ENCODE data around the gene ZMPSTE24. TPM values are rescaled to one million over a fixed set of nuclear protein-coding genes. Genes with fewer than 3 reads are reported as not detected.

Gene ZMPSTE24
- total and polyA plus RNA-seq, 7 experiments from 2014 or later, result 9.5 to 31.0 (median 14.5) TPM

DNA sequence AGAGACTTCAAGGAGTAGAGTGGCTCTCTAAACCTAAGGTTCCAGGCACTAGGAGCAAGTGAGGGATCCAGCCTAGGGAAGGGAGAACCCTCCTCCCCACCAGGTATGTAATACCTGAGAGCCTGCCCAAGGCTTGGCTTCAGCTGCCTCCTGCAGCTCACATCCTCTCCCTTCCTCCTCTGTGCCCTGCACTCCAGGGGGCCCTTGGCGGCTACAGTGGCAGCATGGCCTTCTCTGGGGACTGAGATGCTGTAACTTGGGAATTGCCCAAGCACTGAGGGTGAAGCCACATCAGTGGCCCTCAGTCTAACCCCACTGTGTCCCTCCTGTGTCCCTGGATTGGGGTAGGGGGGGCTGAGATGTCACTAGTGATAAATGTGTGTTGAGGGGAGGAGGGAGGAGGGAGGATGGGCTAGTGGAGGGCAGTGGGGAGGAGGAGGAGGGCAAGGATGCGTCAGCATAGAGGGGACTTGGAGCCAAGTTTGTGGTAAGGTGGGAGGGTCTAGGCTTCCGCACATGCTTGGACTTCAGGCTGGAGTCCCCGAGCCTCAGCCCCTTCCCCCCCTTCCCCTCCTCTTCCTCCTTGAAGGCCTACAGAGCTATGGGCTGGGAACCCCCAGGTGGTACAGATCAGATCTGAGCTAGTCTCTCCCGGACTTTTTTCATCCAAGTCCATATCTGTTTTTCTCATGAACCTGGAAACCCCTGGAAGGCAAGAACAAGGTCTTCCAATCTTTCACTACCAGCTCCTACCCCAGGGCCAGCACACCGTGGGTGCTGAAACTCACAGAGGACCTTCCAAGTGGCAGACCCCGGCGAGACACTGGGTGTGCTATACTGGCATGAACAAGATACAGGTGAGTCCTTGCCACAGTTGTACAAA is 41.6 kb downstream of the ZMPSTE24 start:
- POLR2A ChIA-PET, result no interaction called here
- ATAC-seq (no peak), DNase-seq (no peak)
- no peak overlapping the region for H3K4me3 Mint-ChIP-seq
- intact Hi-C loops (cut with micrococcal nuclease), result no loop called here
- Histone ChIP-seq H3K4me3 (ENCODE audit: low read length) (no peak overlapping the region), H3K4me1 (ENCODE audit: control insufficient read depth in 2 of 2, insufficient read depth in 2 of 2, low read length in 2 of 2) (no peaks in the 10 kb centered on the region), H3K36me3 (ENCODE audit: control insufficient read depth in 2 of 3, insufficient read depth in 3 of 3, low read length in 3 of 3) (peaks cover 0 to under 1% (median 0%) of the 10 kb centered on the region in 3 experiments), H3K9me3 (ENCODE audit: control insufficient read depth in 2 of 3, low read length in 3 of 3) (no peaks in the 10 kb centered on the region), H3K27me3 (ENCODE audit: control insufficient read depth in 2 of 2, insufficient read depth in 2 of 2, low read length in 2 of 2) (no peaks in the 10 kb centered on the region), H3K27ac (ENCODE audit: low read depth, low read length) (no peak overlapping the region)
- H3K27ac Mint-ChIP-seq, result peak overlapping the region in 1 of 9 donors; percentile 57
- CTCF ChIA-PET, result no interaction called here
- peaks cover 0 to 4% (median 0%) of the 10 kb centered on the region in 5 donors for H3K36me3 Mint-ChIP-seq
- H3K9me3 Mint-ChIP-seq, result no peaks in the 10 kb centered on the region
- H3K27me3 Mint-ChIP-seq, result no peaks in the 10 kb centered on the region
- H3K4me1 Mint-ChIP-seq, result peaks cover 0 to 10% (median 0%) of the 10 kb centered on the region in 7 donors

DNA sequence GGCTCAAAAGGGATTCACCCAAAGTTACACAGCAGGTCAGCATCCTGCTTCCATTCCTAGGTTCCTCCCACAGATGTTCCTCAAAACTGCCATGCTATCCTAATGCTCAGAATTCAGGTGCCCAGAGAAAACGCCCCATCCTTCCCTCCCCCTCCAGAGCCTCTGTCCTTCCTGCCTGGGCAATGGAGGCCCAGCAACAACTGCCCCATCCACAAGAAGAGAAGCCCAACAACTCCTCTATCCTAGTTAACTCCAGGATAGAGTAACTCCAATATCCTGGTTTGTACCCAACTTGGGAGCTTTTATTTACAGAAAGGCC is 42.2 kb downstream of the ZMPSTE24 start:
- Histone ChIP-seq H3K27ac (ENCODE audit: low read depth, low read length) (no peak overlapping the region), H3K27me3 (ENCODE audit: control insufficient read depth in 2 of 2, insufficient read depth in 2 of 2, low read length in 2 of 2) (no peaks in the 10 kb centered on the region), H3K4me1 (ENCODE audit: control insufficient read depth in 2 of 2, insufficient read depth in 2 of 2, low read length in 2 of 2) (no peaks in the 10 kb centered on the region), H3K9me3 (ENCODE audit: control insufficient read depth in 2 of 3, low read length in 3 of 3) (no peaks in the 10 kb centered on the region), H3K36me3 (ENCODE audit: control insufficient read depth in 2 of 3, insufficient read depth in 3 of 3, low read length in 3 of 3) (no peaks in the 10 kb centered on the region), H3K4me3 (ENCODE audit: low read length) (no peak overlapping the region)
- intact Hi-C loops (cut with micrococcal nuclease), result no loop called here
- no peaks in the 10 kb centered on the region for H3K9me3 Mint-ChIP-seq
- ChIA-PET CTCF (no interaction called here), POLR2A (no interaction called here)
- H3K27ac Mint-ChIP-seq, result no peak overlapping the region
- peaks cover 0 to 10% (median 0%) of the 10 kb centered on the region in 7 donors for H3K4me1 Mint-ChIP-seq
- H3K4me3 Mint-ChIP-seq, result no peak overlapping the region
- no peak for ATAC-seq
- no peak for DNase-seq
- peaks cover 0 to 4% (median 0%) of the 10 kb centered on the region in 5 donors for H3K36me3 Mint-ChIP-seq
- no peaks in the 10 kb centered on the region for H3K27me3 Mint-ChIP-seq

DNA sequence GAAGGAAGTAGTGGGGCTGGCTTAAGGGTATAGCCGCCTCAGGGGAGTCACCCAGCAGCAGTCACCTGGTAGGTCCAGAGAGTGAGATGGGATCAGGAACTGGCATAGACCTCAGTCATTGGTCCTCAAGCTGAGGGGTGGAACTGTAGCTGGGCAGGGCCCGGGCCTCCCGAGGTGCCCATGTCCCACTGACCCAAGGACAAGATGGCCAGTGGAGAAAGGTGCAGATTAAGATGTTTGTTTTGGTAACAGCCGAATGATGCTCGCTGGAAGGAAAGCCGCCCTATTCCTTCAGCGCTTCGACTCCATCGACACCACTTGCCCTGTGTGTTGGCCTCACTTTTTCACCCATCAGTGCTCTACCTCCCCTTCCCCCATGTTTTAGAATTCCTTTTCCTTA is 42.6 kb downstream of the ZMPSTE24 start:
- Histone ChIP-seq H3K27me3 (ENCODE audit: control insufficient read depth in 2 of 2, insufficient read depth in 2 of 2, low read length in 2 of 2) (no peaks in the 10 kb centered on the region), H3K36me3 (ENCODE audit: control insufficient read depth in 2 of 3, insufficient read depth in 3 of 3, low read length in 3 of 3) (no peaks in the 10 kb centered on the region), H3K4me3 (ENCODE audit: low read length) (no peak overlapping the region), H3K27ac (ENCODE audit: low read depth, low read length) (no peak overlapping the region), H3K4me1 (ENCODE audit: control insufficient read depth in 2 of 2, insufficient read depth in 2 of 2, low read length in 2 of 2) (no peaks in the 10 kb centered on the region), H3K9me3 (ENCODE audit: control insufficient read depth in 2 of 3, low read length in 3 of 3) (no peaks in the 10 kb centered on the region)
- ATAC-seq (no peak), DNase-seq (no peak)
- intact Hi-C loops (cut with micrococcal nuclease), result no loop called here
- no peak overlapping the region for H3K27ac Mint-ChIP-seq
- ChIA-PET POLR2A (no interaction called here), CTCF (no interaction called here)
- H3K4me1 Mint-ChIP-seq, result peaks cover 0 to 10% (median 0%) of the 10 kb centered on the region in 7 donors
- peaks cover 0 to 4% (median 0%) of the 10 kb centered on the region in 5 donors for H3K36me3 Mint-ChIP-seq
- no peaks in the 10 kb centered on the region for H3K27me3 Mint-ChIP-seq
- no peaks in the 10 kb centered on the region for H3K9me3 Mint-ChIP-seq
- no peak overlapping the region for H3K4me3 Mint-ChIP-seq

DNA sequence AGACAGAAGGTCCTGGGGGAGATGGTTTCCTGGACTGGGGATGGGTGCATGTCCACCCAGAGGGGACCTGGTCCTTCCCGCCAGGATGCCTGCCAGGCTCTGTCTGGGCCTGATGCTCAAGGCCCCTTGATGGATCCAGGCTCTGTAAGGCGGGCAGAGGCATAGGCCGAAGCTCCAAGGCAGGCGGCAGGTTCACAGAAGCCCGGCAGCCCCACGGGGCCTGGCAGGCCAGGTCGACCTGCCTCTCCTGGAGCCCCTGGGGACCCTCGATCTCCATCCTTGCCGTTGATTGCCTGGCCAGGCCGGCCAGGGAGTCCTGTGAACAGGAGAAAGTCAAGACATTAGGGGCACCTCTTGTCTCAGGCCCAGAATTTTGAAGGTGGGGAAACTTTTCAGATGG is 43.0 kb downstream of the ZMPSTE24 start:
- Histone ChIP-seq H3K4me3 (ENCODE audit: low read length) (no peak overlapping the region), H3K4me1 (ENCODE audit: control insufficient read depth in 2 of 2, insufficient read depth in 2 of 2, low read length in 2 of 2) (no peaks in the 10 kb centered on the region), H3K36me3 (ENCODE audit: control insufficient read depth in 2 of 3, insufficient read depth in 3 of 3, low read length in 3 of 3) (no peaks in the 10 kb centered on the region), H3K27me3 (ENCODE audit: control insufficient read depth in 2 of 2, insufficient read depth in 2 of 2, low read length in 2 of 2) (no peaks in the 10 kb centered on the region), H3K9me3 (ENCODE audit: control insufficient read depth in 2 of 3, low read length in 3 of 3) (no peaks in the 10 kb centered on the region), H3K27ac (ENCODE audit: low read depth, low read length) (no peak overlapping the region)
- no peak overlapping the region for H3K4me3 Mint-ChIP-seq
- H3K36me3 Mint-ChIP-seq, result peaks cover 0 to 4% (median 0%) of the 10 kb centered on the region in 5 donors
- no peak for ATAC-seq
- no peak overlapping the region for H3K27ac Mint-ChIP-seq
- H3K4me1 Mint-ChIP-seq, result peaks cover 0 to 10% (median 0%) of the 10 kb centered on the region in 7 donors
- no peak for DNase-seq
- no peaks in the 10 kb centered on the region for H3K27me3 Mint-ChIP-seq
- intact Hi-C loops (cut with micrococcal nuclease), result no loop called here
- no peaks in the 10 kb centered on the region for H3K9me3 Mint-ChIP-seq
- POLR2A ChIA-PET, result no interaction called here
- CTCF ChIA-PET, result no interaction called here

DNA sequence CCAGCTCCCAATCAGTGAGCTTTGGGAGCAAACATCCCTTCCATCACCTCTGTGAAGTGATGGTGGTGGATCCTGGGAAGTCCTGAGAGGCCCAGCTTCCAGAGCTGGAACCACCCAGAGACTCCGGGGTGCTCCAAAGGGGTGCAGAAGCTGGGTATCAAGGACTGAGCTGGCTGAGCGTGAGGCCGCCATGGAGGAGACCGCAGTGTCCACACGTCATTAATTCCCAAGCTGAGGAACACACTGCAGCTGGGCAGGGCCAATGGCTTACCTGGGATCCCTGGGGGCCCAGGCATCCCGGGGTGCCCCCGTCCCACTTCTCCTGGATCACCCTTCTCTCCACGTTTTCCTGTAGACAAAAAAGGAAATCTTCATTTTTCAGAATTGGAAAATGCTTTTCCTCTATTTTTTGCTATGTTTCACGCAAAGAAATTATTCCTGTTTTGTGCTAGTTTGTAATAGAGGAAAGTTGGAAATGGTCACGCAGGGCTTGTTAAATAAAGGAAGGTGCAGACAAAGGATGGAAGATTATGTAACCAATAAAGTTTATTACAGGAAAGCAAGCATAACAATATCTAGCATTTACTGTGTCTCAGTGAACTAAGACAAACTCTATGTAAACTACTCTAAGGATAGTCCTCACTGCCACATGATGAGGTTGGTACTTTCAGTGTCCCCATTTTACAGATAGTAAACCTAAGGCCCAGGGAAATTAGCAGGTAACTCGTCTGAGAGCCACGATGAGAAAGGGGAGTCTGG is 43.7 kb downstream of the ZMPSTE24 start:
- Mint-ChIP-seq H3K4me1 (peaks cover 0 to 10% (median 0%) of the 10 kb centered on the region in 7 donors), H3K27me3 (no peaks in the 10 kb centered on the region), H3K36me3 (peaks cover 0 to 4% (median 0%) of the 10 kb centered on the region in 5 donors), H3K9me3 (no peaks in the 10 kb centered on the region), H3K27ac (no peak overlapping the region), H3K4me3 (no peak overlapping the region)
- ChIA-PET POLR2A (no interaction called here), CTCF (no interaction called here)
- DNase-seq (no peak), ATAC-seq (no peak)
- no peak overlapping the region for H3K27ac ChIP-seq (ENCODE audit: low read depth, low read length)
- no peaks in the 10 kb centered on the region for H3K27me3 ChIP-seq (ENCODE audit: control insufficient read depth in 2 of 2, insufficient read depth in 2 of 2, low read length in 2 of 2)
- H3K4me3 ChIP-seq (ENCODE audit: low read length), result no peak overlapping the region
- H3K4me1 ChIP-seq (ENCODE audit: control insufficient read depth in 2 of 2, insufficient read depth in 2 of 2, low read length in 2 of 2), result no peaks in the 10 kb centered on the region
- intact Hi-C loops (cut with micrococcal nuclease), result no loop called here
- no peaks in the 10 kb centered on the region for H3K9me3 ChIP-seq (ENCODE audit: control insufficient read depth in 2 of 3, low read length in 3 of 3)
- no peaks in the 10 kb centered on the region for H3K36me3 ChIP-seq (ENCODE audit: control insufficient read depth in 2 of 3, insufficient read depth in 3 of 3, low read length in 3 of 3)

DNA sequence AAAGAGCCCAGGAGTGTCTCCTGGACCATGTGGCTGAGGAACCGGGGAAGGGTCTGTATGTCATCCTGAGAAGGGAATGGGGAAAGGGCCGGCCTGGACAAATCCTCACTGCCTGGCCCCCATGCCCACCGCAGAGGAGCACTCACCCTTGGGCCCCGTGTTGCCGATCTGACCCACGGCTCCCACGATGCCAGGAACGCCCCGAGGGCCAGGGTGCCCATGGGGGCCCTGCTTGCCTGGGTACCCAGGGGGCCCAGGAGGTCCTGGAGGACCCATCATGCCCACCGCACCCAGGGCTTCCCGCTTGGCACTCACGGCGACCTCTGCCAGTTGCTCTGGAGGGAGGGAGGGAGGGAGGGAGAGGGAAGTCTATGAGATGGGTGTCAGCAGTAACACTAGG is 44.4 kb downstream of the ZMPSTE24 start:
- ATAC-seq (no peak), DNase-seq (no peak)
- Mint-ChIP-seq H3K9me3 (no peaks in the 10 kb centered on the region), H3K27me3 (no peaks in the 10 kb centered on the region), H3K36me3 (no peaks in the 10 kb centered on the region), H3K4me3 (no peak overlapping the region), H3K27ac (no peak overlapping the region), H3K4me1 (peaks cover 0 to 3% (median 0%) of the 10 kb centered on the region in 7 donors)
- Histone ChIP-seq H3K27me3 (ENCODE audit: control insufficient read depth in 2 of 2, insufficient read depth in 2 of 2, low read length in 2 of 2) (no peaks in the 10 kb centered on the region), H3K9me3 (ENCODE audit: control insufficient read depth in 2 of 3, low read length in 3 of 3) (no peaks in the 10 kb centered on the region), H3K36me3 (ENCODE audit: control insufficient read depth in 2 of 3, insufficient read depth in 3 of 3, low read length in 3 of 3) (no peaks in the 10 kb centered on the region), H3K27ac (ENCODE audit: low read depth, low read length) (no peak overlapping the region), H3K4me1 (ENCODE audit: control insufficient read depth in 2 of 2, insufficient read depth in 2 of 2, low read length in 2 of 2) (no peaks in the 10 kb centered on the region), H3K4me3 (ENCODE audit: low read length) (no peak overlapping the region)
- intact Hi-C loops (cut with micrococcal nuclease), result no loop called here
- CTCF ChIA-PET, result no interaction called here
- POLR2A ChIA-PET, result no interaction called here
